GM10266 (cell line): Measurements from ENCODE around the gene COPA.
A peak's percentile ranks its signal among the peaks of the same experiment; 100 is the strongest.

ENCODE experiments used
- DNase-seq: peaks from one replicate; pipeline ENCODE4 v3.0.0; 2012; ENCODE audit errors: extremely low spot score
- TF ChIP-seq, protein P1 (sequence below): IDR thresholded peaks from 2 replicates; pipeline ENCODE4 v1.5.1; 2012; ENCODE audit warnings: mild to moderate bottlenecking, low read depth; ENCODE audit not compliant: control insufficient read depth, insufficient read depth; ENCODE audit errors: missing control alignments

COPA gene

DNA sequence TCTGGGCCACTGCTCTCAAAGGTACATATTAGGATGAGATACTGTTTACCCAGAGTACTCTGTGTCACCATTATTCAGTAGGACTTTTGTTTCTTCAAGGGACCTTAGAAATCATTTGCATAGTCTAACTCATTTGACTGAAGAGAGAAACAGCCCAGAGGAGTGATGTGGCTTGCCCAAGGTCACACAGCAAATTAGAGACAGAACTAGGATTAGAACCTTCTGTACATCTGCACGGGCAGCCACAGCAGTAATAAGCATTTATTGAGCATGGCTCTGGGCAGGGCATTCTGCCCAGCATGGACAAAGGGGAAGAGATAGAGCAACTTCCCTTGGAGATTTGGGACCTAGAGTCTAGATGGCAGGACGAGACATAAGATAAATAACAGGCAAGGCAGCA lies 18.1 kb upstream of the COPA start:
- TF ChIP-seq, protein P1, sequence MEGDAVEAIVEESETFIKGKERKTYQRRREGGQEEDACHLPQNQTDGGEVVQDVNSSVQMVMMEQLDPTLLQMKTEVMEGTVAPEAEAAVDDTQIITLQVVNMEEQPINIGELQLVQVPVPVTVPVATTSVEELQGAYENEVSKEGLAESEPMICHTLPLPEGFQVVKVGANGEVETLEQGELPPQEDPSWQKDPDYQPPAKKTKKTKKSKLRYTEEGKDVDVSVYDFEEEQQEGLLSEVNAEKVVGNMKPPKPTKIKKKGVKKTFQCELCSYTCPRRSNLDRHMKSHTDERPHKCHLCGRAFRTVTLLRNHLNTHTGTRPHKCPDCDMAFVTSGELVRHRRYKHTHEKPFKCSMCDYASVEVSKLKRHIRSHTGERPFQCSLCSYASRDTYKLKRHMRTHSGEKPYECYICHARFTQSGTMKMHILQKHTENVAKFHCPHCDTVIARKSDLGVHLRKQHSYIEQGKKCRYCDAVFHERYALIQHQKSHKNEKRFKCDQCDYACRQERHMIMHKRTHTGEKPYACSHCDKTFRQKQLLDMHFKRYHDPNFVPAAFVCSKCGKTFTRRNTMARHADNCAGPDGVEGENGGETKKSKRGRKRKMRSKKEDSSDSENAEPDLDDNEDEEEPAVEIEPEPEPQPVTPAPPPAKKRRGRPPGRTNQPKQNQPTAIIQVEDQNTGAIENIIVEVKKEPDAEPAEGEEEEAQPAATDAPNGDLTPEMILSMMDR, result no peak
- no peak for DNase-seq

DNA sequence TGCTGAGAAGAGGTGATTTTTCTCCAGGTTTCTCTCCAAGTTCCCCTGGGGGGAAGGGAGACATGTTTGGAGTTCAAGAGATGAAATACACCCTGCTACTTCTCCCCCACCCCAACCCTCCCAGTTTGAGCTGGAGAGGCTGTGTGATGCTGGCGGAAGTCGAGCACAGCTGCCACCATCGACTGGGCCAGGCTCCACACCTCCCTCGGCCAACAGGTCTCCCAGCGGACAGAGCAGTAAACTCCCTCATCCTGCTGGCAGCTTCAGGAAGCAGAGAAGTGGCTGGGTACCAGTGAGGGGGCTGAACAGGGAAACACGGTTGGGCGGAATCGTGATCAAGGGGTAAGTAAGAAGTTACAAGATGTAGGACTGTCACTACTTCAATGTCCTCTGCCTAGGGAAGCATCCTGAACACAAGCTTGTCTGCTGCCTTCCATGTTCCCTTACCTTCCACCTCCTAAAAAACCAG lies 17.2 kb upstream of the COPA start:
- TF ChIP-seq, protein P1, result no peak
- no peak for DNase-seq

DNA sequence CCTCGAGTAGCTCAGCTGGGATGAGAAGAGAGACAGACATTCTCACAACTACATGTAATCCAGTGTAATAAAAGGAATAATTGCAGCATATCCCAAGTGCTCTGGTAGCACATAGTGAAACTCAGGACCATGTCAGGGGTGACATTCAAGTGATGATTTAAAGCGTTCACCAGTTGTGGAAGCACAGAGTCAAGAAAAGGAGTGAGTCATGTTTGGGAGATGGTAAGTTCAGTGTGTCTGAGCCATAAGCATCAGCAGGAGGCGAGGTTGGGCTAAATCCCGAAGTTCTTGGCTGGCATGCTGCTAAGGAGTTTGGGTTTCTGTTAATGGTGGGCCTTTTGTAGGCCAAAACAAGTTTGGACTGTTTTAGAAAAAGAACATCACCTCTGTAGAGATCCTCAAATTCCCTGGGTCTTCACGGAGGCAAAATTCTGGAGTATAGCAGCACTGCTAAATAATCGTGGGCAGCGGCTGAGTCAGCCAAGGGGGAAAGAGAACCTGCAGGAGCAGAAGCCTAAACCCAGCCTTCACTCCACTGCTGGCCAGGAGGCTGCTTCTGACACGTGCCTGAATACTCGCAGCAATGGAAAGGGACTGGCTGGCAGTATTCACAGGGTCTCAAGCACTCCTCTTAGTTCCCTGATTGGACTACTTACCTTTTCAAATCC lies 16.6 kb upstream of the COPA start:
- TF ChIP-seq, protein P1, result no peak
- no peak for DNase-seq

DNA sequence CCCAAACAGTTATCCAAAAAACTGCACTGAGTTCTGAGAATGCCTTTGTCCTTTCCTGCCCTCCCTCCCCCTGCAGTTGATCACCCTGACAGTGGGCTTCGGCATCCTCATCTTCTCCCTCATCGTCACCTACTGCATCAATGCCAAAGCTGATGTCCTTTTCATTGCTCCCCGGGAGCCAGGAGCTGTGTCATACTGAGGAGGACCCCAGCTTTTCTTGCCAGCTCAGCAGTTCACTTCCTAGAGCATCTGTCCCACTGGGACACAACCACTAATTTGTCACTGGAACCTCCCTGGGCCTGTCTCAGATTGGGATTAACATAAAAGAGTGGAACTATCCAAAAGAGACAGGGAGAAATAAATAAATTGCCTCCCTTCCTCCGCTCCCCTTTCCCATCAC lies 15.0 kb upstream of the COPA start:
- TF ChIP-seq, protein P1, result no peak
- DNase-seq, result no peak

DNA sequence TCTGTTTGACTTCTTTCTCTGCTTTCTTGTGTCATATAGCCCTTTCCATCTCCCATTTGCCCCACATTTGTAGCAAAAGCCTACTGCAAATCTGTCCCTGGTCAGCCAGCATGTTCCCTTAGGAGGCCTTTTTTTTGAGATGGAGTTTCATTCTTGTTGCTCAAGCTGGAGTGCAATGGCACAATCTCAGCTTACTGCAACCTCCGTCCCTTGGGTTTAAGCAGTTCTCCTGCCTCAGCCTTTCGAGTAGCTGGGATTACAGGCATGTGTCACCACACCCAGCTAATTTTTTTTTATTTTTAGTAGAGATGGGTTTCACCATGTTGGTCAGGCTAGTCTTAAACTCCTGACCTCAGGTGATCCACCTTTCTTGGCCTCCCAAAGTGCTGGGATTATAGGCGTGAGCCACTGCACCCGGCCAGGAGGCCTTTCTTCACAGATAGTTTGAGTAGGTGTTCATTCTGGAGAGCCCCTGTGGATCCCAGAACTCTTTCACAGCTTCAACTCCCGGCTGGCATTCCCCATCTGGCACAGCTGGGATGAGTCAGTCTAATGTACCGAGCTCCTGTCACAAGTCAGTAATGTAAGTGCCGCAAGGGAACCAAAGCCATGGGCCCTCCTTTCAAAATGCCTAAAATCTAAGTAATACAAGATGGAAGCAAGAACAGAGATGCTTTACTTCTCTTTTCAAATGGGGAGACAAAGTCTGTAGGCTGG lies 14.4 kb upstream of the COPA start:
- TF ChIP-seq, protein P1, result no peak
- DNase-seq, result no peak

DNA sequence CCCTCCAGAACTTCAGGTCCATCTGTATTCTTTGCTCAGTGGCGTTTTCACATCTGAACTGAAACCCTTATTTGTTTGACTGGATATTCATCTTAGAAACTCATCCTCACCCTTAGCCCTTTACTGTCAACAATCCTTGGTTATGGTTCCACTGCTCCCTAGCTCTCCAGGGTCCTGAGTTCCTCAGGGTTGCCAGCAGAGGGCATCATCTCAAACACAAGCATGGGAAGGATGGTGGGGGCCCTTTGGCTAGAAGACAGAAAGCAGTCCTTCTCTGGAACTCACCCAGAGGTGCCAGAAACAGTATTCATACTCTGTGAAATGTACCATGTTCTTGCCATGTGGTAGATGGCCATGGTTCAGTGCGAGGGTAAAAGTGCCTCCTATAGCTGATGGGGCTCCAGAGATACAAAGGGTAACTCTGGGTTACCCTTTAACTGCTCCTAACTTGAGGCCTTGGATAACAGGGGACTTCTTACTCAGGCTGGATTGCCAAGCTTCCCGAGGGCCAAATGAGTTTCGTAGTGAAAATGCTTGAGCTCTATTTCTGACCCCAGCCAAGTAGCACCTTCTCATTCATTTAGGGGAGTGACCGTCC lies 11.4 kb upstream of the COPA start:
- TF ChIP-seq, protein P1, result peak; percentile 49
- no peak for DNase-seq

DNA sequence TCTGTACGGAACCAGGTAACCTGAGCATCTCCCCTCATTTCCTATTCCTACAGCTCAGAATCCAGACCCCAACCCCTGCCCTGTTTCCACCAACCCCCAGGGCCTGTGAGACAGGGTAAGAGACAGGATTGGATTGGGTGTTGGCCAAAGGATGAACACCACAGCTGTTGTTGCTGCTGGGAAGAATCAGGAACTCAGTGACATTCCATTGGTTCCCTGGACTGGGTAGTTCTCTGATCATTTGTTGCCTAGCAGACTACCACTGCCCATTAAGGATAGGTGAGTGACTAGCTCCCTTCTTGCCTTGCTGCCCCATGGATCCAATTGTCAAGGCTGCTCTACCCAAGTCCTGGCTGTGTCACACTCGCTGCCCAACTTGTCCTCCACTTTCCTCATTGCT lies 10.2 kb upstream of the COPA start:
- no peak for DNase-seq
- TF ChIP-seq, protein P1, result no peak
